Measurements from ENCODE around the gene TNFRSF1B.

Gene TNFRSF1B

GRCh38 chr1:12173041-12173509, 6.3 kb downstream of the TNFRSF1B start:
- Mint-ChIP-seq H3K4me1 (ENCODE audit: low read depth) (peaks cover 94% of the 10 kb centered on the region), H3K27me3 (no peaks in the 10 kb centered on the region), H3K4me3 (peak overlapping the region; percentile 68), H3K36me3 (ENCODE audit: low read depth) (peaks cover 55% of the 10 kb centered on the region), H3K9me3 (peaks cover 4% of the 10 kb centered on the region), H3K27ac (peak overlapping the region; percentile 87)

- Mint-ChIP-seq H3K4me3 (peak overlapping the region; percentile 68), H3K4me1 (ENCODE audit: low read depth) (peaks cover 96% of the 10 kb centered on the region), H3K9me3 (peaks cover 4% of the 10 kb centered on the region), H3K27me3 (no peaks in the 10 kb centered on the region), H3K36me3 (ENCODE audit: low read depth) (peaks cover 56% of the 10 kb centered on the region), H3K27ac (peak overlapping the region; percentile 87)
Observed at GRCh38 chr1:12173631-12174121, 6.9 kb downstream of the TNFRSF1B start.

GRCh38 chr1:12174924-12175810, 8.4 kb downstream of the TNFRSF1B start:
- peaks cover 53% of the 10 kb centered on the region for H3K36me3 Mint-ChIP-seq (ENCODE audit: low read depth)
- peaks cover 4% of the 10 kb centered on the region for H3K9me3 Mint-ChIP-seq
- peaks cover 94% of the 10 kb centered on the region for H3K4me1 Mint-ChIP-seq (ENCODE audit: low read depth)
- peak overlapping the region; percentile 99 for H3K27ac Mint-ChIP-seq
- H3K4me3 Mint-ChIP-seq, result peak overlapping the region; percentile 70
- H3K27me3 Mint-ChIP-seq, result no peaks in the 10 kb centered on the region

GRCh38 chr1:12176298-12177118, 9.7 kb downstream of the TNFRSF1B start:
- peaks cover under 1% of the 10 kb centered on the region for H3K9me3 Mint-ChIP-seq
- H3K36me3 Mint-ChIP-seq (ENCODE audit: low read depth), result peaks cover 50% of the 10 kb centered on the region
- no peaks in the 10 kb centered on the region for H3K27me3 Mint-ChIP-seq
- peak overlapping the region; percentile 99 for H3K27ac Mint-ChIP-seq
- peaks cover 91% of the 10 kb centered on the region for H3K4me1 Mint-ChIP-seq (ENCODE audit: low read depth)
- peak overlapping the region; percentile 70 for H3K4me3 Mint-ChIP-seq

- H3K27ac Mint-ChIP-seq, result peak overlapping the region; percentile 99
- H3K36me3 Mint-ChIP-seq (ENCODE audit: low read depth), result peaks cover 57% of the 10 kb centered on the region
Observed at GRCh38 chr1:12177156-12177998, 10.6 kb downstream of the TNFRSF1B start.

GRCh38 chr1:12177999-12178441, 11.2 kb downstream of the TNFRSF1B start:
- Mint-ChIP-seq H3K36me3 (ENCODE audit: low read depth) (peaks cover 60% of the 10 kb centered on the region), H3K4me1 (ENCODE audit: low read depth) (peaks cover 90% of the 10 kb centered on the region), H3K9me3 (no peaks in the 10 kb centered on the region), H3K27ac (peak overlapping the region; percentile 99), H3K4me3 (peak overlapping the region; percentile 79), H3K27me3 (no peaks in the 10 kb centered on the region)

More at GRCh38 chr1:12177156-12177998, 10.6 kb downstream of the TNFRSF1B start:
- Mint-ChIP-seq H3K4me3 (peak overlapping the region; percentile 79), H3K4me1 (ENCODE audit: low read depth) (peaks cover 90% of the 10 kb centered on the region), H3K27me3 (no peaks in the 10 kb centered on the region), H3K9me3 (no peaks in the 10 kb centered on the region)

- peak overlapping the region; percentile 99 for H3K27ac Mint-ChIP-seq
- peaks cover 60% of the 10 kb centered on the region for H3K36me3 Mint-ChIP-seq (ENCODE audit: low read depth)
- H3K4me3 Mint-ChIP-seq, result peak overlapping the region; percentile 79
- no peaks in the 10 kb centered on the region for H3K27me3 Mint-ChIP-seq
- H3K9me3 Mint-ChIP-seq, result no peaks in the 10 kb centered on the region
- H3K4me1 Mint-ChIP-seq (ENCODE audit: low read depth), result peaks cover 90% of the 10 kb centered on the region
Observed at GRCh38 chr1:12178511-12178910, 11.7 kb downstream of the TNFRSF1B start.

- Mint-ChIP-seq H3K27ac (peak overlapping the region; percentile 99), H3K27me3 (no peaks in the 10 kb centered on the region), H3K36me3 (ENCODE audit: low read depth) (peaks cover 60% of the 10 kb centered on the region), H3K4me3 (peak overlapping the region; percentile 79), H3K9me3 (no peaks in the 10 kb centered on the region), H3K4me1 (ENCODE audit: low read depth) (peaks cover 90% of the 10 kb centered on the region)
Observed at GRCh38 chr1:12179111-12179519, 12.3 kb downstream of the TNFRSF1B start.

- Mint-ChIP-seq H3K4me3 (peak overlapping the region; percentile 79), H3K27me3 (no peaks in the 10 kb centered on the region), H3K9me3 (no peaks in the 10 kb centered on the region), H3K36me3 (ENCODE audit: low read depth) (peaks cover 60% of the 10 kb centered on the region), H3K4me1 (ENCODE audit: low read depth) (peaks cover 87% of the 10 kb centered on the region), H3K27ac (peak overlapping the region; percentile 99)
Observed at GRCh38 chr1:12179676-12180075, 12.9 kb downstream of the TNFRSF1B start.

- Mint-ChIP-seq H3K27ac (peak overlapping the region; percentile 58), H3K4me3 (no peak overlapping the region), H3K36me3 (ENCODE audit: low read depth) (peaks cover 59% of the 10 kb centered on the region), H3K4me1 (ENCODE audit: low read depth) (peaks cover 87% of the 10 kb centered on the region), H3K27me3 (no peaks in the 10 kb centered on the region), H3K9me3 (no peaks in the 10 kb centered on the region)
Observed at GRCh38 chr1:12180315-12180714, 13.5 kb downstream of the TNFRSF1B start.

GRCh38 chr1:12180903-12181302, 14.1 kb downstream of the TNFRSF1B start:
- H3K4me3 Mint-ChIP-seq, result no peak overlapping the region
- H3K4me1 Mint-ChIP-seq (ENCODE audit: low read depth), result peaks cover 86% of the 10 kb centered on the region
- peak overlapping the region; percentile 55 for H3K27ac Mint-ChIP-seq
- H3K36me3 Mint-ChIP-seq (ENCODE audit: low read depth), result peaks cover 54% of the 10 kb centered on the region
- no peaks in the 10 kb centered on the region for H3K9me3 Mint-ChIP-seq
- no peaks in the 10 kb centered on the region for H3K27me3 Mint-ChIP-seq

GRCh38 chr1:12181568-12181967, 14.8 kb downstream of the TNFRSF1B start:
- H3K4me3 Mint-ChIP-seq, result no peak overlapping the region
- no peaks in the 10 kb centered on the region for H3K9me3 Mint-ChIP-seq
- H3K27ac Mint-ChIP-seq, result peak overlapping the region; percentile 50
- H3K36me3 Mint-ChIP-seq (ENCODE audit: low read depth), result peaks cover 47% of the 10 kb centered on the region
- peaks cover 86% of the 10 kb centered on the region for H3K4me1 Mint-ChIP-seq (ENCODE audit: low read depth)
- no peaks in the 10 kb centered on the region for H3K27me3 Mint-ChIP-seq

- no peak overlapping the region for H3K4me3 Mint-ChIP-seq
- H3K9me3 Mint-ChIP-seq, result no peaks in the 10 kb centered on the region
- peak overlapping the region; percentile 36 for H3K27ac Mint-ChIP-seq
- peaks cover 82% of the 10 kb centered on the region for H3K4me1 Mint-ChIP-seq (ENCODE audit: low read depth)
- no peaks in the 10 kb centered on the region for H3K27me3 Mint-ChIP-seq
- peaks cover 49% of the 10 kb centered on the region for H3K36me3 Mint-ChIP-seq (ENCODE audit: low read depth)
Observed at GRCh38 chr1:12182410-12182984, 15.7 kb downstream of the TNFRSF1B start.
